ENCODE measurements around the gene IQGAP1. TPM values are rescaled to one million over a fixed set of nuclear protein-coding genes. Genes with fewer than 3 reads are reported as not detected.
"Not testable (repeated sequence)": the region's sequence is repeated elsewhere in the genome, so short reads cannot be mapped to it uniquely, and the experiment has no call there.

The IQGAP1 gene
- total RNA-seq: 100 to 1,000 TPM; 202 to 243 (median 231) TPM

- H3K4me3 ChIP-seq (ENCODE audit: low read depth, poor library complexity, severe bottlenecking): peak within 1 kb of the TSS; percentile 90
- peak in 1 of 2 donors; percentile 76 for TF ChIP-seq POLR2A (IDR thresholded peaks at IDR 0.05)
- TF ChIP-seq CTCF (IDR thresholded peaks at IDR 0.05): no peak
- intact Hi-C loops (cut with DNase I; ENCODE audit: low total_unique reads): no loop called here
- DNase-seq (ENCODE audit: low spot score in 2 of 2): peak; percentile 98 to 100
- WGBS, 2 donors: 6 to 27% methylated on average over 9 to 44 of the region's 62 CpGs
Measured at GRCh38 chr15:90387534-90388461, at the start of gene IQGAP1. Gene IQGAP1, plus strand, starts transcription at chr15:90388242. Its CDS starts 100 bp downstream, at chr15:90388342.

GRCh38 chr15:90338532-90338931, 49.5 kb upstream of the IQGAP1 start:
- H3K4me3 ChIP-seq (ENCODE audit: low read depth, poor library complexity, severe bottlenecking): no peak overlapping the region
- intact Hi-C loops (cut with DNase I; ENCODE audit: low total_unique reads): no loop called here
- DNase-seq (ENCODE audit: low spot score in 2 of 2): no peak
- TF ChIP-seq POLR2A (IDR thresholded peaks at IDR 0.05) (no peak), CTCF (IDR thresholded peaks at IDR 0.05) (no peak)
- 86 to 91% methylated on average over 1 of the region's 1 CpG for WGBS, 2 donors

- intact Hi-C loops (cut with DNase I; ENCODE audit: low total_unique reads): no loop called here
- no peak for TF ChIP-seq POLR2A (IDR thresholded peaks at IDR 0.05)
Measured at GRCh38 chr15:90340345-90340744, 47.7 kb upstream of the IQGAP1 start.

GRCh38 chr15:90343302-90343790, 44.7 kb upstream of the IQGAP1 start:
- TF ChIP-seq CTCF (IDR thresholded peaks at IDR 0.05) (no peak), POLR2A (IDR thresholded peaks at IDR 0.05) (no peak)
- intact Hi-C loops (cut with DNase I; ENCODE audit: low total_unique reads): no loop called here
- H3K4me3 ChIP-seq (ENCODE audit: low read depth, poor library complexity, severe bottlenecking): no peak overlapping the region
- no peak for DNase-seq (ENCODE audit: low spot score in 2 of 2)
- 81 to 83% methylated on average over 5 of the region's 5 CpGs for WGBS, 2 donors

More at GRCh38 chr15:90340345-90340744, 47.7 kb upstream of the IQGAP1 start:
- 76 to 77% methylated on average over 6 of the region's 6 CpGs for WGBS, 2 donors
- DNase-seq (ENCODE audit: low spot score in 2 of 2): no peak
- no peak overlapping the region for H3K4me3 ChIP-seq (ENCODE audit: low read depth, poor library complexity, severe bottlenecking)

GRCh38 chr15:90344662-90345061, 43.4 kb upstream of the IQGAP1 start:
- H3K4me3 ChIP-seq (ENCODE audit: low read depth, poor library complexity, severe bottlenecking): no peak overlapping the region
- no peak for DNase-seq (ENCODE audit: low spot score in 2 of 2)
- 92 to 100% methylated on average over 1 of the region's 1 CpG for WGBS, 2 donors
- no peak for TF ChIP-seq POLR2A (IDR thresholded peaks at IDR 0.05)
- no peak for TF ChIP-seq CTCF (IDR thresholded peaks at IDR 0.05)
- intact Hi-C loops (cut with DNase I; ENCODE audit: low total_unique reads): no loop called here

- no peak overlapping the region for H3K4me3 ChIP-seq (ENCODE audit: low read depth, poor library complexity, severe bottlenecking)
- WGBS, 2 donors: 30 to 31% methylated on average over 2 of the region's 2 CpGs
- intact Hi-C loops (cut with DNase I; ENCODE audit: low total_unique reads): no loop called here
- DNase-seq (ENCODE audit: low spot score in 2 of 2): no peak
- TF ChIP-seq POLR2A (IDR thresholded peaks at IDR 0.05) (no peak), CTCF (IDR thresholded peaks at IDR 0.05) (no peak)
Measured at GRCh38 chr15:90345857-90346256, 42.2 kb upstream of the IQGAP1 start.

- intact Hi-C loops (cut with DNase I; ENCODE audit: low total_unique reads); DNase-seq (ENCODE audit: low spot score in 2 of 2); H3K4me3 ChIP-seq (ENCODE audit: low read depth, poor library complexity, severe bottlenecking): not testable (repeated sequence)
- WGBS, 2 donors: 88 to 97% methylated on average over 1 of the region's 1 CpG
Measured at GRCh38 chr15:90347431-90348065, 40.5 kb upstream of the IQGAP1 start.

Measured in lower leg skin (tissue), 4 donors.